ENCODE measurements around the gene REXO2. TPM values are rescaled to one million over a fixed set of nuclear protein-coding genes. Genes with fewer than 3 reads are reported as not detected.

The REXO2 gene
- 101 to 113 TPM (median 107 TPM) in 5 replicates for total RNA-seq (2022; extraction: Qiagen RNA extraction)

GRCh38 chr11:114439229-114440120 is at the start of gene REXO2:
Gene REXO2 (plus strand): TSS chr11:114439467. CDS start chr11:114439529, 62 bp downstream.

GRCh38 chr11:114400216-114400914 is 38.9 kb upstream of the REXO2 start, which contains the start of the genes C11orf71 and RBM7:
Gene C11orf71 (minus strand): TSS chr11:114400511. CDS start chr11:114400331, 180 bp downstream.
Gene RBM7 (plus strand): TSS chr11:114400666. CDS start chr11:114400672, 6 bp downstream.

Other genes starting within 250 kb of the REXO2 start
- 282 to 357 TPM (median 321 TPM) in 5 replicates for gene NNMT, start 143.1 kb upstream of the REXO2 start, total RNA-seq (2022; extraction: Qiagen RNA extraction)
- 2.5 to 4.3 TPM (median 3.5 TPM) in 5 replicates for gene C11orf71, start 39.0 kb upstream of the REXO2 start, total RNA-seq (2022; extraction: Qiagen RNA extraction)
- 26.0 to 33.9 TPM (median 31.2 TPM) in 5 replicates for gene RBM7, start 38.8 kb upstream of the REXO2 start, total RNA-seq (2022; extraction: Qiagen RNA extraction)
- not detected in 5 replicates for gene NXPE1, start 120.4 kb downstream of the REXO2 start, total RNA-seq (2022; extraction: Qiagen RNA extraction)
- not detected in 5 replicates for gene NXPE4, start 156.3 kb downstream of the REXO2 start, total RNA-seq (2022; extraction: Qiagen RNA extraction)
- 0.06 TPM in 1 of 5 replicates, not detected in the others for gene NXPE2, start 239.1 kb downstream of the REXO2 start, total RNA-seq (2022; extraction: Qiagen RNA extraction)